Body of pancreas (tissue), 4 donors: Measurements from ENCODE around the gene PRDM2.

Experiments used
- CTCF ChIP-seq, 7 experiments: fragments of 450-650 bp in 4 of 7; fragments of 200-600 bp in 3 of 7; sonication (generic) in 3 of 7; IDR thresholded peaks; one replicate each; pipeline ENCODE4 v1.5.1; 2016 to 2019; ENCODE audit warnings: antibody characterized with exemption in 7 of 7
- POLR2A ChIP-seq, 3 donors: fragments of 450-650 bp; IDR thresholded peaks; one replicate each; pipeline ENCODE4 v1.6.1; 2016; ENCODE audit warnings: antibody characterized with exemption in 3 of 3, mild to moderate bottlenecking in 2 of 3

GRCh38 chr1:13710086-13710485, 10.1 kb downstream of the PRDM2 start:
- TF ChIP-seq CTCF (IDR thresholded peaks at IDR 0.05) (no peak), POLR2A (IDR thresholded peaks at IDR 0.05) (no peak)
